NT2/D1 (cell line): ENCODE data around the gene GPR132.

Source experiments
- SUZ12 ChIP-seq: IDR thresholded peaks from 2 replicates; pipeline ENCODE4 v1.6.1; 2011; ENCODE audit not compliant: insufficient read length, insufficient read depth; ENCODE audit errors: extremely low read depth
- ZNF274 ChIP-seq: IDR thresholded peaks from 2 replicates; pipeline ENCODE4 v1.6.1; 2011; ENCODE audit warnings: mild to moderate bottlenecking, low read depth, low read length

DNA sequence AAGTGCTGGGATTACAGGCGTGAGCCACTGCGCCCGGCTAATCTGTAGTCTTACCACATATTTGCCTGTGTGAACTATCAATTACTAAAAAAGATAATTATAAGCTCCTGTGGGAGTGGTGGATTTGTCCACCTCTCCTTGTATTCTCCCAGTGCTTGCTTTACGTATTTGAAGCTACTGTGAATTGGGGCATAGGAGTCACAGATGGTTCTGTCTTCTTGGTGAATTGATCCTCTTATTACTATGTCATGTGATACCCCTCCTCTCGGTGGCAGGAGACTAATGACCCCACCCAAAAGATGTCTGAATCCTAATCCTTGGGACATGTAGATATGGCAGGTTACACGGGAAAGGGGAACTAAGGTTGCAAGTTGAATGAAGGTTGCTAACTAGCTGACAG is 11.8 kb downstream of the GPR132 start:
- no peak for TF ChIP-seq ZNF274
- TF ChIP-seq SUZ12 = no peak
